KMS-11 (cell line): ENCODE measurements around the gene RASA3.

Experiments used
- H2AFZ ChIP-seq: fragments of 200-600 bp; sonication (generic); 2 replicates; pipeline ENCODE4 v1.6.1; 2016; ENCODE audit warnings: antibody characterized with exemption, mixed run types, low read depth
- H3K27ac ChIP-seq: fragments of 200-600 bp; sonication (generic); 2 replicates; pipeline ENCODE4 v1.6.1; 2016; ENCODE audit warnings: mild to moderate bottlenecking, mixed run types
- H3K27me3 ChIP-seq: fragments of 200-600 bp; sonication (generic); 2 replicates; pipeline ENCODE4 v1.6.1; 2017; ENCODE audit warnings: mild to moderate bottlenecking, low read depth, mixed run types, moderate library complexity; ENCODE audit not compliant: insufficient read depth
- H3K36me3 ChIP-seq: fragments of 200-600 bp; sonication (generic); 2 replicates; pipeline ENCODE4 v1.6.1; 2017; ENCODE audit warnings: mild to moderate bottlenecking, mixed run types; ENCODE audit not compliant: insufficient read depth
- H3K4me1 ChIP-seq: fragments of 200-600 bp; sonication (generic); 2 replicates; pipeline ENCODE4 v1.6.1; 2016; ENCODE audit warnings: mild to moderate bottlenecking, low read depth, mixed run types; ENCODE audit not compliant: poor library complexity, severe bottlenecking
- H3K4me2 ChIP-seq: fragments of 200-600 bp; sonication (generic); 2 replicates; pipeline ENCODE4 v1.7.0; 2016; ENCODE audit warnings: mild to moderate bottlenecking, mixed run types
- H3K4me3 ChIP-seq: fragments of 200-600 bp; sonication (generic); IDR thresholded peaks from 2 replicates; pipeline ENCODE4 v1.6.1; 2017; ENCODE audit warnings: low read depth, low read length, mixed read lengths; ENCODE audit not compliant: insufficient read depth
- H3K79me2 ChIP-seq: fragments of 200-600 bp; sonication (generic); 2 replicates; pipeline ENCODE4 v1.6.1; 2016; ENCODE audit warnings: low read depth, mixed run types; ENCODE audit not compliant: insufficient read depth
- H3K9ac ChIP-seq: fragments of 200-600 bp; sonication (generic); 2 replicates; pipeline ENCODE4 v1.6.1; 2016; ENCODE audit warnings: mild to moderate bottlenecking, mixed run types
- H4K20me1 ChIP-seq: fragments of 200-600 bp; sonication (generic); 2 replicates; pipeline ENCODE4 v1.6.1; 2016; ENCODE audit warnings: mild to moderate bottlenecking, mixed run types; ENCODE audit not compliant: insufficient read depth
- TF ChIP-seq, protein P1 (sequence below): fragments of 200-600 bp; sonication (generic); conservative IDR thresholded peaks from 2 replicates; pipeline ENCODE4 v1.6.1; 2017; ENCODE audit warnings: low read depth, mild to moderate bottlenecking, antibody characterized with exemption, low read length, moderate library complexity, mixed read lengths

Gene RASA3

DNA sequence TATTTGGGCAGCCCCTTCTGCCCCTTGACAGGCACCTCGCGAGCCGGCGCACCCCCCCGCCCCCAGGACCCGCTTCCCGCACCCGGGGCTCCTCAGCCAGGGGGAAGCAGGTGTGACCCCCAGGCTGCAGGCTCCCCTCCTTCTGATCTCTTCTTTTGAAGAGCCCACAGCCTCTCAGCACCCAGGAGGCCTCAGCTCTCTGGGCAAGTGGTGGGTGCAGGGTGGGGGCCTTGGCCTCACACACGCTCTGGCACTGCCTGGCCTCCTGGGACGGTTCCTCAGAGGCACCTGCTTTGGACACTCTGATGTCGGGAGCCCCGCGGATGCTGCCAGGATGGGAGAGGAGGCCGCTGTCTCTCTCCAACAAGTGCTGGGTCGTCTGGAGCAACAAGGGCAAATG, 157.0 kb downstream of the RASA3 start:
- TF ChIP-seq, protein P1, sequence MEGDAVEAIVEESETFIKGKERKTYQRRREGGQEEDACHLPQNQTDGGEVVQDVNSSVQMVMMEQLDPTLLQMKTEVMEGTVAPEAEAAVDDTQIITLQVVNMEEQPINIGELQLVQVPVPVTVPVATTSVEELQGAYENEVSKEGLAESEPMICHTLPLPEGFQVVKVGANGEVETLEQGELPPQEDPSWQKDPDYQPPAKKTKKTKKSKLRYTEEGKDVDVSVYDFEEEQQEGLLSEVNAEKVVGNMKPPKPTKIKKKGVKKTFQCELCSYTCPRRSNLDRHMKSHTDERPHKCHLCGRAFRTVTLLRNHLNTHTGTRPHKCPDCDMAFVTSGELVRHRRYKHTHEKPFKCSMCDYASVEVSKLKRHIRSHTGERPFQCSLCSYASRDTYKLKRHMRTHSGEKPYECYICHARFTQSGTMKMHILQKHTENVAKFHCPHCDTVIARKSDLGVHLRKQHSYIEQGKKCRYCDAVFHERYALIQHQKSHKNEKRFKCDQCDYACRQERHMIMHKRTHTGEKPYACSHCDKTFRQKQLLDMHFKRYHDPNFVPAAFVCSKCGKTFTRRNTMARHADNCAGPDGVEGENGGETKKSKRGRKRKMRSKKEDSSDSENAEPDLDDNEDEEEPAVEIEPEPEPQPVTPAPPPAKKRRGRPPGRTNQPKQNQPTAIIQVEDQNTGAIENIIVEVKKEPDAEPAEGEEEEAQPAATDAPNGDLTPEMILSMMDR, result no peak
- H3K36me3 ChIP-seq, result no peaks in the 10 kb centered on the region
- no peak overlapping the region for H3K27ac ChIP-seq
- no peaks in the 10 kb centered on the region for H4K20me1 ChIP-seq
- H3K4me1 ChIP-seq, result no peaks in the 10 kb centered on the region
- no peak overlapping the region for H2AFZ ChIP-seq
- H3K4me3 ChIP-seq, result no peak overlapping the region
- no peaks in the 10 kb centered on the region for H3K79me2 ChIP-seq
- no peak overlapping the region for H3K4me2 ChIP-seq
- no peak overlapping the region for H3K9ac ChIP-seq
- H3K27me3 ChIP-seq, result no peaks in the 10 kb centered on the region

GRCh38 chr13:113974304-113975281, 157.8 kb downstream of the RASA3 start:
- H3K27me3 ChIP-seq, result no peaks in the 10 kb centered on the region
- no peak overlapping the region for H3K4me3 ChIP-seq
- H3K4me2 ChIP-seq, result no peak overlapping the region
- H4K20me1 ChIP-seq, result no peaks in the 10 kb centered on the region
- no peak overlapping the region for H2AFZ ChIP-seq
- H3K36me3 ChIP-seq, result no peaks in the 10 kb centered on the region
- H3K27ac ChIP-seq, result no peak overlapping the region
- TF ChIP-seq, protein P1, result no peak
- no peaks in the 10 kb centered on the region for H3K79me2 ChIP-seq
- no peak overlapping the region for H3K9ac ChIP-seq
- no peaks in the 10 kb centered on the region for H3K4me1 ChIP-seq

DNA sequence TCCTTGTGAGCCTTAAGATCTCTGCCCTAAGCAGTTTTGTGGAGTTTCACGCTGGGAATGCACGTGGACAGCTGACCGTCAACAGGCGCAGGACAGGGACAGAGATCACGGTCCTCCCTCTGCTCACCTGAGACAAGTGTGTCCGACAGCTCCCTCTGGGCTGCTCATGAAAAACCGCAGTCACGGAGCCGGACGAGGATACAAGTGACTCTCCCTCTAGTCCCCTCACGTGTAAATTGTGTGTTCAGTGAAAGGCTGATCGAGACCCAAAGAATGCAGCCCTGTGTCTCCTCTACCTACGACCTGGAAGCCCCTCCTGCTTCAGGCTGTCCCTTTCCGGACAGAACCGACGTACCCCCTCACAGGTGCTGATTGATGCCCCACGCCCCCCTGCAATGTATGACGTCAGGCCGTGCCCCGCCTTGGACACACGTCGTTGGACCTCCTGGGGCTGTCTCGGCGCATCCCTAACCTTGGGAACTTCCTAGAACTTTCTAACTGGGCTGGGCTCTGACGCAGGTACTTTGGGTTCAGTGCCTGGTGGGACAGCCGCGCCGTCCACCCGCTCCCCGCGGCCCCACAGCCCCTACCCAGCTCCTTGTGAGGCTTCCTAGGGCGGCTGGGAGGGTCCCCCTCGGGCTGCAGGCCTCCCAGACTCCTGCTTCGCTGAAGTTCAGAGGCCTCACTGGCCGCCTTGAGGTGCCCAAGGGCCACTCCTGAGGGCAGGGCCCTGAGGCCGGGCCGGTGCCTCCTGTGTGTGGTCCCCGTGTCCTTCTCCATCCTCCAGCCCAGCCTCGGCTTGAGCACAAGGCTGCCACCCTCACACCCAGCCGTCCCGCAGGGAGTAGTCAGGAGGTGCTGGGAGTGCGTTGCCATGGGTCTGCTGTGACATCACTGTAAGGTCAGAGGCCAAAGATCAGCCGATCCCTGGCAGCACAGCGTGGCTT, 158.9 kb downstream of the RASA3 start, which contains the start of gene C13orf46:
C13orf46 (minus strand) TSS at position 859 of the 947 bp plus-strand sequence; CDS start at position 780, 79 bp downstream.
- Histone ChIP-seq H3K27ac (no peak within 1 kb of the TSS), H3K36me3 (no peaks in the 10 kb centered on the region), H4K20me1 (no peaks in the 10 kb centered on the region), H3K4me3 (no peak within 1 kb of the TSS), H3K9ac (no peak within 1 kb of the TSS), H3K4me2 (no peak within 1 kb of the TSS), H2AFZ (no peak within 1 kb of the TSS), H3K27me3 (no peaks in the 10 kb centered on the region), H3K4me1 (no peaks in the 10 kb centered on the region), H3K79me2 (no peaks in the 10 kb centered on the region)
- TF ChIP-seq, protein P1, result no peak

GRCh38 chr13:113972451-113973217, 159.8 kb downstream of the RASA3 start:
- Histone ChIP-seq H3K9ac (no peak overlapping the region), H3K4me3 (no peak overlapping the region), H3K4me1 (no peaks in the 10 kb centered on the region), H4K20me1 (no peaks in the 10 kb centered on the region), H3K36me3 (no peaks in the 10 kb centered on the region), H3K27ac (no peak overlapping the region), H3K79me2 (no peaks in the 10 kb centered on the region), H3K4me2 (no peak overlapping the region), H3K27me3 (no peaks in the 10 kb centered on the region), H2AFZ (no peak overlapping the region)
- TF ChIP-seq, protein P1, result no peak
